Stimulated activated CD4-positive, alpha-beta T cell treated with anti-CD3 and anti-CD28 coated beads, Interleukin-2, amount 100 ng/mL, for 4 hours (primary cell): ENCODE data around the gene GABRQ.

Experiments
- DNase-seq: peaks from one replicate; pipeline ENCODE4 v3.0.0-alpha.2; 2020; ENCODE audit warnings: low read depth

Gene GABRQ

GRCh38 chrX:152637649-152638442 lies at the start of gene GABRQ:
Gene GABRQ, plus strand, starts transcription at chrX:152637895. Its CDS starts 308 bp downstream, at chrX:152638203.
- DNase-seq, result no peak

GRCh38 chrX:152588206-152588605 lies 49.5 kb upstream of the GABRQ start:
- no peak for DNase-seq

GRCh38 chrX:152600853-152601633 lies 36.7 kb upstream of the GABRQ start:
- no peak for DNase-seq

GRCh38 chrX:152601848-152602616 lies 35.7 kb upstream of the GABRQ start:
- DNase-seq, result no peak

GRCh38 chrX:152614791-152615190 lies 22.9 kb upstream of the GABRQ start:
- no peak for DNase-seq

GRCh38 chrX:152619897-152620296 lies 17.8 kb upstream of the GABRQ start:
- DNase-seq, result no peak

GRCh38 chrX:152632445-152633097 lies 5.1 kb upstream of the GABRQ start:
- DNase-seq, result no peak

GRCh38 chrX:152635941-152636340 lies 1.8 kb upstream of the GABRQ start:
- DNase-seq, result no peak

- DNase-seq, result no peak
These were observed 779 bp downstream of the GABRQ start for GRCh38 chrX:152638443-152638904.

GRCh38 chrX:152639426-152639825 lies 1.7 kb downstream of the GABRQ start:
- DNase-seq, result no peak

- DNase-seq, result no peak
These were observed 2.5 kb downstream of the GABRQ start for GRCh38 chrX:152640034-152640818.

- no peak for DNase-seq
These were observed 3.7 kb downstream of the GABRQ start for GRCh38 chrX:152641256-152641875.

- no peak for DNase-seq
These were observed 4.3 kb downstream of the GABRQ start for GRCh38 chrX:152641996-152642395.

- no peak for DNase-seq
These were observed 5.4 kb downstream of the GABRQ start for GRCh38 chrX:152642931-152643564.

GRCh38 chrX:152646961-152647360 lies 9.3 kb downstream of the GABRQ start:
- no peak for DNase-seq

GRCh38 chrX:152647978-152648377 lies 10.3 kb downstream of the GABRQ start:
- DNase-seq, result no peak

GRCh38 chrX:152652060-152652459 lies 14.4 kb downstream of the GABRQ start:
- DNase-seq, result no peak

GRCh38 chrX:152652467-152652866 lies 14.8 kb downstream of the GABRQ start:
- DNase-seq, result no peak

- no peak for DNase-seq
These were observed 18.4 kb downstream of the GABRQ start for GRCh38 chrX:152656087-152656486.

- no peak for DNase-seq
These were observed 19.2 kb downstream of the GABRQ start for GRCh38 chrX:152656890-152657289.
